Stimulated activated CD8-positive, alpha-beta memory T cell treated with anti-CD3 and anti-CD28 coated beads, Interleukin-4, amount 100 ng/mL, for 1 hour (primary cell): ENCODE measurements around the gene USP12.
"Not testable (repeated sequence)": the region's sequence is repeated elsewhere in the genome, so short reads cannot be mapped to it uniquely, and the experiment has no call there.

Experiments used
- DNase-seq, 2 donors: peaks; one replicate each; pipeline ENCODE4 v3.0.0-alpha.2; 2020; ENCODE audit warnings: low read depth in 2 of 2, low spot score in 1 of 2

USP12 gene, protein sequence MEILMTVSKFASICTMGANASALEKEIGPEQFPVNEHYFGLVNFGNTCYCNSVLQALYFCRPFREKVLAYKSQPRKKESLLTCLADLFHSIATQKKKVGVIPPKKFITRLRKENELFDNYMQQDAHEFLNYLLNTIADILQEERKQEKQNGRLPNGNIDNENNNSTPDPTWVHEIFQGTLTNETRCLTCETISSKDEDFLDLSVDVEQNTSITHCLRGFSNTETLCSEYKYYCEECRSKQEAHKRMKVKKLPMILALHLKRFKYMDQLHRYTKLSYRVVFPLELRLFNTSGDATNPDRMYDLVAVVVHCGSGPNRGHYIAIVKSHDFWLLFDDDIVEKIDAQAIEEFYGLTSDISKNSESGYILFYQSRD

GRCh38 chr13:27171244-27171826 is at the start of gene USP12:
TSS of gene USP12 (minus strand) at chr13:27171811. CDS start at chr13:27171639, 172 bp downstream.
- no peak for DNase-seq

GRCh38 chr13:27219611-27220010 is 48.0 kb upstream of the USP12 start:
- no peak for DNase-seq

GRCh38 chr13:27218861-27219260 is 47.2 kb upstream of the USP12 start:
- DNase-seq: not testable (repeated sequence)

DNA sequence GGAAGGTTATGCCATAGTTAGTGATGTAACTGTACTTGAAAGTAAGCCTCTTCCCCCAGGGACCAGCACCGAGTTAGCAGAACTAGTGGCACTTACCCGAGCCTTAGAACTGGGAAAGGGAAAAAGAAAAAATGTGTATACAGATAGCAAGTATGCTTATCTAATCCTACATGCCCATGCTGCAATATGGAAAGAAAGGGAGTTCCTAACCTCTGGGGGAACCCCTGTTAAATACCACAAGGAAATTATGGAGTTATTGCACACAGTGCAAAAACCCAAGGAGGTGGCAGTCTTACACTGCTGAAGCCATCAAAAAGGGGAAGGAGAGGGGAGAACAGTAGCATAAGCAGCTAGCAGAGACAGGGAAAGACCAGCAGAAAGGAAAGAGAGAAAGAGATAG is 46.2 kb upstream of the USP12 start:
- DNase-seq: not testable (repeated sequence)

DNA sequence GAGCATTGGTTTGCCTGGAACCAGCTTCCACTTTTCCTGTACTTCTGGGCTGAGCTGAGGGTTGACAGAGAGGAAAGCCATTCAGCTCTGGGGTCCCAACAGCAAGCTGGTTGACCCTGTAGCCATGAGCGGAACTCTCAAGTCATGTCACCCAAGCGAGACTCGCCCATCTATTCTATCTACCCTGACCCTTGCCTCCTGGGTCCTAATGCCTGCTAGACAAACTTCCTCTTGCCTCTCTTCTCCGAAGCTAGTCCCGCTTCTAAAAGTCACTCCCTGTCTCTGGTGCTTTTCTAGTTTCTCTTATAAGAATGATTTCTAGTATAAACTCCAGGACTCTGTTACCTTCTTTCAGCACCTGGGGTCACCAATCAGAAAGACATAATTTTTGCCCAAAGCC is 41.8 kb upstream of the USP12 start:
- DNase-seq: not testable (repeated sequence)

DNA sequence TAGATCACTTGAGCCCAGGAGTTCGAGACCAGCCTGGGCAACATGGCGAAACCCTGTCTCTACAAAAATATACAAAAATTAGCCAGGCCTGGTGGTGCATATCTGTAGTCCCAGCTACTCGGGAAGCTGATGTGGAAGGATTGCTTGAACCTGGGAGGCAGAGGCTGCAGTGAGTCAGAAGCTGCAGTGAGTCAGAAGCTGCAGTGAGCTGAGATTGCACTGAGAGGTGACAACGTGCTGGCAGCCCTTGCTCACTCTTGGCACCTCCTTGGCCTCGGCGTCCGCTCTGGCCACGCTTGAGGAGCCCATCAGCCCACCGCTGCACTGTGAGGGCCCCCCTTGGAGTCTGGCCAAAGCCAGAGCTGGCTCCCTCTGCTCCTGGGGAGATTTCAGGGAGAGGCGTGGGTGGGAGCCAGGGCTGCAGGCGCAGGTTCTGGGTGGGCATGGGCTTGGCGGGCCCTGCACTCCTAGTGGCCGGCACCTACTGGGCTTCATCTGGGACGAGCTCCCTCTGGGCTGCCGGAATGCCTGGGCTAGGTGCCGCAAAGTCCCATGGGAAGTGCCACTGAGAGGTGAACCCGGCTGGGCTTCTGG is 40.3 kb upstream of the USP12 start:
- DNase-seq: no peak

DNA sequence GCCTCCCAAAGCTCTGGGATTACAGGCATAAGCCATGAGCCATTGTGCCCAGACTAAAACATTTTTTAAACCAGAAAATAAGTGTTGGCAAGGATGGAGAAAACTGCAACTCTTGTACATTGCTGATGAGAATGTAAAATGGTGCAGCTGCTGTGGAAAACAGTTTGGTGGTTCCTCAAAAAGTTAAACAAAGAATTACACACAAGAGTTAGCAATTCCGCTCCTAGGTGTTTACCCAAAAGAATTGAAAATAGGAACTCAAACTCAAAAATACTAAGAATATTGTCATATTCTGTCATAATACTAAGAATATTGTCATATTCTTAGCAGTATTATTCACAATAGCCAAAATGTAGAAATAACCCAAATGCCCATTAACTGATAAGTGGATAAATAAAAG is 39.7 kb upstream of the USP12 start:
- DNase-seq: no peak

- DNase-seq: no peak
Measured at GRCh38 chr13:27208514-27208913, 36.9 kb upstream of the USP12 start.

- DNase-seq: no peak
Measured at GRCh38 chr13:27203854-27204253, 32.2 kb upstream of the USP12 start.

- DNase-seq: no peak
Measured at GRCh38 chr13:27203186-27203585, 31.6 kb upstream of the USP12 start.

GRCh38 chr13:27201661-27202060 is 30.1 kb upstream of the USP12 start:
- no peak for DNase-seq

DNA sequence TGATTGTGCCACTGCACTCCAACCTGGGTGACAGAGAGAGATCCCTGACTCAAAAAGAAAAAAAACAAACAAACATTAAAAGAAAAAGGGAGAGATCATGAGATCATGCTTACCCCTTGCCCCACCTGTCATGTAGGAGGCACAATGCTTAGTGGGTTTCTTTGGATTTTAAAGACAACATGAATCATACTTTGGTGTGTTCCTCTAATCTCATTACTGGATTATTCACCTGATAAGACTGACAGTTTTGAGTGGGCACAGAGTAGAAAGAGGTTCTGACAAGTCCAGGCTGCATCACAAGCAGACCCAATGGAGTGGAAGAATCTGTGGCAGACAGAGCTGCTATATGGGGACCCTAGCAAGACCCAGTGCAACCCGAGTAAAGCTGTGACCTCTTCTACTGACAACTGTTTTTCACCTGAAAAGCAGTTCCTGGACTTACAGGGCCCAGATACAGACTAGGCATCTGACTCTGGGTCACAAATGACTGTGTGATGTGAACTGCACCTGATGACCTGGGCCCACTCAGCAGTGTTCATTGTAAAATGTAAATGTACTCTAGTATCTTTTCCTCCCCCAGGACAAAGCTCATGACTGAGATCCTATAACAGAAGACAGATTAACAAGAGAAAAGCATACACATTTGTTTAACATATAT is 28.9 kb upstream of the USP12 start:
- no peak for DNase-seq

DNA sequence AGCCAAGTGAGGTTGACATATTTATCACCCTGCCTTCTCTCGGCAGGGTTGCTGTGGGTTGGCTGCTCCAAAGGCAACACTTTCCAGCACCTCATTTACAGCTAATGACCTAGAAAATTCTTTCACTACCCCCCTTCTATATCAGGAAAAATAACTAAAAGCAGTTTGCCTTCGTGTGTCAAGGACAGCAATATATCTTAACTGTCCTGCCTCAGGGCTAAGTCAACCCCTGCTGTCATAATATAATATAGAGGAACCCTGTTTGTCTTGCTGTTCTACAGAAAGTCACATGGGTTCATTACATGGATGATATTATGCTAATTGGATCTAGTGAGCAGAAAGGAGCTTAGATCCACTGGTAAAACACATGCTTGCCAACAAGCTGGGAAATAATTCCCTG is 28.1 kb upstream of the USP12 start:
- no peak for DNase-seq

DNA sequence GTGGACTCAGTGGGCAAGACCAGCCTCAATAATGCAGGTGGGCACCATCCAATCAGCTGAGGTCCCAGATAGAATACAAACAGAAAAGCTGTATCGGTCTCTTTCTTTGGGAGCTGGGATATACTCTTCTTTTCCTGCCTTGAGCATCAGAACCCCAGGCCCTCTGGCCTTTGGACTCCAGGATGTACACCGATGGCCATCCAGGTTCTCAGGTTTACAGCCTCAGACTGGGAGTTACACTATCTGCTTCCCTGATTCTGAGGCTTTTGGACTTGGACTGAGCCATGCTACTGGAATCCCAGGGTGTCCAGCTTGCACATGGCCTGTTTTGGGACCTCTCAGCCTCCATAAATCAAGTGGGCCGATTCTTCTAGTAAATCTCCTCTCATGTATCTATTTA is 27.6 kb upstream of the USP12 start:
- DNase-seq: no peak

- no peak for DNase-seq
Measured at GRCh38 chr13:27194895-27195764, 23.5 kb upstream of the USP12 start.

DNA sequence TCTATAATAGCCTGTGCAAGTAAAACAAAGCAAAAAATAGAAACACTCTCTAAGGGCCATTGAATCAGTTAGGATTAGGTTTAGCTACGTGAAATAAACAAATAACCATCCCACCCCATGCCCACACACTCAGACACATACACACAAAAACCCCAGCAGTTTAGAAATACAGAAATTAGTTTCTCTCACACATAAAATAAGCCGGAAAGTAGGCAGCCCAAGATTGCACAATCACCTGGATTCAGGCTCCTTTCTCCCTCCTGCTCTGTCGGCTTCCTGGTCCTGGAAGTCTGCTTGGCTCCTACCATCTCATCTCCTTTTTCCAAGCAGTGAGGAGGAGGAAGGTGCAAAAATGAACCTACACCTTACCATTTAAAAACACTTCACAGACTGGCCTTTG is 22.6 kb upstream of the USP12 start:
- DNase-seq: no peak

DNA sequence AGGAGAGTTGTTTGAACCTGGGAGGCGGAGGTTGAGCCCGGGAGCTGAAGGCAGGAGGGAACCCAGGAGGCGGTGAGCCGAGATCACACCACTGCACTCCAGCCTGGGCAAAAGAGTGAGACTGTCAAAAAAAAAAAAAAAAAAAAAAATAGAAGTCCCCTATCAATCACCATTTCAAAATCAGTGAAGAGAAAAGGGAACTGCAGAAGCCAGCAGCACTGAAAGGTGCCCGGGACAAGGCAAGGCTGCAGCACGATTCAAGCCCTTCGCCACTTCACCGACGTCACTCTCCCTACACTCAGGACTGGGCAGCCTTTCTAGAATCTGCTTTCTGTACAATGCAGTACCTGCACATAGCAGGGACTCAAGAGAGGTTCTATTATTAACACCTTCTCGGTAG is 21.9 kb upstream of the USP12 start:
- no peak for DNase-seq

GRCh38 chr13:27192973-27193372 is 21.4 kb upstream of the USP12 start:
- DNase-seq: no peak

DNA sequence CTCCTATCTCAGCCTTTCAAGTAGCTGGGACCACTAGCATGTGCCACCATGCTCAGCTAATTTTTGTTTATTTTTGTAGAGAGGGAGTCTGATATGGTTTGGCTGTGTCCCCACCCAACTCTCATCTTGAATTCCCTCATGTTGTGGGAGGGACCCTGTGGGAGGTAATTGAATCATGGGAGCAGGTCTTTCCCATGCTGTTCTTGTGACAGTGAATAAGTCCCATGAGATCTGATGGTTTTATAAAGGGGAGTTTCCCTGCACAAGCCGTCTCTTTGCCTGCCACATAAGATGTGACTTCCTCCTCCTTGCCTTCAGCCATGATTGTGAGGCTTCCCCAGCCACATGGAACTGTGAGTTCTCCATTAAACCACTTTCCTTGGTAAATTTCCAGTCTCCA is 20.8 kb upstream of the USP12 start:
- DNase-seq: not testable (repeated sequence)

DNA sequence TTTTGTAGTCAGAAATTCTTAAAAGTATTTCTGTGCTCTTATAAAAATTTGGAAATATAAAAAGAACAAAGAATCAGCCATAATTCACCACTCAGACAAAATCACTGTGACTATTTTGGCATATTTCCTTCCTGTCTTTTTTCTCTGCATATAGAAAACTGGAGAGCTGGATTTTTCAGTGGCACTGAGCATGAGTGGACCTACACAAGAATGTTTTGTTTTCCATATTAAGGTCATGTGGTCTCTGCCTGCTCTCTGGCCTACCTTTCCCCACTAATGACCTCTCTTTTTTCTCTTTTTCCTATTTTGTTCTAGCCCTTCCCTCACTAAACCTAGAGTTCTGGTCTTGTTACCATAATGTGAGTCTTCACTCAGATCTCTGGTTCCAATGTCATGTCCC is 17.6 kb upstream of the USP12 start:
- DNase-seq: no peak

DNA sequence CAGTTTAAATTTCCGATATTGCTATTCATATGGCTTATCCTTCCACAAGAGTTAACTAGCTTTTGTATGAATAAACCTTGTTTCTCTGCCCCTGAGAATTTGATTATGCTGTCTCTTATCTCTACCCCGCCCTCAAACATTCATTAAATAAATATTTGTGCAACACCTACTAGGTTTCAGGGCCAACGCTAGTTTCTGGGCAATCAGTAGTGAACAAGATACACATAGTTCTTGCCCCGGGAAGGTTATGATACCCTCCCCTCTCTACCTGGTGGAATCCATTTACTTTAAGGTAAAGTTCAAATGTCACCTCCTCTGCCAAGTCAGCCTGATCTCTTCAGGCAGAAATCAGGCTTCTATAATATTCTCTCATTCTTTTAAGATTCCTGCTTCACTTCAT is 16.6 kb upstream of the USP12 start:
- DNase-seq: no peak
